Measurements from ENCODE around the gene BTBD6. TPM values are rescaled to one million over a fixed set of nuclear protein-coding genes. Genes with fewer than 3 reads are reported as not detected.

BTBD6 gene
- total RNA-seq, 1 donor from 2014 or later, result 36.3 TPM

- Mint-ChIP-seq H3K27ac (ENCODE audit: unreplicated experiment) (peak overlapping the region; percentile 82), H3K27me3 (ENCODE audit: unreplicated experiment) (peaks cover 15% of the 10 kb centered on the region), H3K4me1 (ENCODE audit: low read depth, unreplicated experiment) (peaks cover 17% of the 10 kb centered on the region), H3K4me3 (ENCODE audit: unreplicated experiment) (no peak overlapping the region), H3K9me3 (ENCODE audit: unreplicated experiment) (peaks cover 13% of the 10 kb centered on the region), H3K36me3 (ENCODE audit: unreplicated experiment) (no peaks in the 10 kb centered on the region)
- peak; percentile 18 for DNase-seq
- TF ChIP-seq, protein P1, sequence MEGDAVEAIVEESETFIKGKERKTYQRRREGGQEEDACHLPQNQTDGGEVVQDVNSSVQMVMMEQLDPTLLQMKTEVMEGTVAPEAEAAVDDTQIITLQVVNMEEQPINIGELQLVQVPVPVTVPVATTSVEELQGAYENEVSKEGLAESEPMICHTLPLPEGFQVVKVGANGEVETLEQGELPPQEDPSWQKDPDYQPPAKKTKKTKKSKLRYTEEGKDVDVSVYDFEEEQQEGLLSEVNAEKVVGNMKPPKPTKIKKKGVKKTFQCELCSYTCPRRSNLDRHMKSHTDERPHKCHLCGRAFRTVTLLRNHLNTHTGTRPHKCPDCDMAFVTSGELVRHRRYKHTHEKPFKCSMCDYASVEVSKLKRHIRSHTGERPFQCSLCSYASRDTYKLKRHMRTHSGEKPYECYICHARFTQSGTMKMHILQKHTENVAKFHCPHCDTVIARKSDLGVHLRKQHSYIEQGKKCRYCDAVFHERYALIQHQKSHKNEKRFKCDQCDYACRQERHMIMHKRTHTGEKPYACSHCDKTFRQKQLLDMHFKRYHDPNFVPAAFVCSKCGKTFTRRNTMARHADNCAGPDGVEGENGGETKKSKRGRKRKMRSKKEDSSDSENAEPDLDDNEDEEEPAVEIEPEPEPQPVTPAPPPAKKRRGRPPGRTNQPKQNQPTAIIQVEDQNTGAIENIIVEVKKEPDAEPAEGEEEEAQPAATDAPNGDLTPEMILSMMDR (IDR thresholded peaks at IDR 0.05; ENCODE audit: partially characterized antibody, unreplicated experiment), result no peak
Measured at GRCh38 chr14:105213361-105213760, 35.0 kb upstream of the BTBD6 start.

GRCh38 chr14:105214324-105214915, 33.9 kb upstream of the BTBD6 start:
- Mint-ChIP-seq H3K9me3 (ENCODE audit: unreplicated experiment) (peaks cover 13% of the 10 kb centered on the region), H3K36me3 (ENCODE audit: unreplicated experiment) (no peaks in the 10 kb centered on the region), H3K4me1 (ENCODE audit: low read depth, unreplicated experiment) (peaks cover 17% of the 10 kb centered on the region), H3K27ac (ENCODE audit: unreplicated experiment) (no peak overlapping the region), H3K4me3 (ENCODE audit: unreplicated experiment) (no peak overlapping the region), H3K27me3 (ENCODE audit: unreplicated experiment) (peaks cover 13% of the 10 kb centered on the region)
- DNase-seq, result no peak
- TF ChIP-seq, protein P1 (IDR thresholded peaks at IDR 0.05; ENCODE audit: partially characterized antibody, unreplicated experiment), result no peak

DNA sequence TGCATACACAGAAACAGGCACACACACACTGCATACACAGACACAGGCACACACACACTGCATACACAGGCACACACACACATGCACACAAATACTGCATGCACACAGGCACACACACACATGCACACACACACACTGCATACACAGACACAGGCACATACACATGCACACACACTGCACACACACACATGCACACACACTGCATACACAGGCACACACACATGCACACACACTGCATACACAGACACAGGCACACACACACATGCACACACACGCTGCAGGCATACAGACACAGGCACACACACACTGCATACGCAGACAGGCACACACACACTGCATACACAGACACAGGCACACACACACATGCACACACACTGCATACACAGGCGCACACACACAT, 32.7 kb upstream of the BTBD6 start:
- DNase-seq, result no peak
- H3K36me3 Mint-ChIP-seq (ENCODE audit: unreplicated experiment), result no peaks in the 10 kb centered on the region
- H3K4me3 Mint-ChIP-seq (ENCODE audit: unreplicated experiment), result no peak overlapping the region
- peaks cover 13% of the 10 kb centered on the region for H3K9me3 Mint-ChIP-seq (ENCODE audit: unreplicated experiment)
- TF ChIP-seq, protein P1 (IDR thresholded peaks at IDR 0.05; ENCODE audit: partially characterized antibody, unreplicated experiment), result no peak
- H3K27me3 Mint-ChIP-seq (ENCODE audit: unreplicated experiment), result peaks cover 13% of the 10 kb centered on the region
- peaks cover 17% of the 10 kb centered on the region for H3K4me1 Mint-ChIP-seq (ENCODE audit: low read depth, unreplicated experiment)
- H3K27ac Mint-ChIP-seq (ENCODE audit: unreplicated experiment), result no peak overlapping the region

- H3K4me1 Mint-ChIP-seq (ENCODE audit: low read depth, unreplicated experiment), result peaks cover 17% of the 10 kb centered on the region
- no peak for DNase-seq
- TF ChIP-seq, protein P1 (IDR thresholded peaks at IDR 0.05; ENCODE audit: partially characterized antibody, unreplicated experiment), result no peak
- H3K36me3 Mint-ChIP-seq (ENCODE audit: unreplicated experiment), result no peaks in the 10 kb centered on the region
- H3K9me3 Mint-ChIP-seq (ENCODE audit: unreplicated experiment), result peaks cover 11% of the 10 kb centered on the region
- no peak overlapping the region for H3K27ac Mint-ChIP-seq (ENCODE audit: unreplicated experiment)
- H3K27me3 Mint-ChIP-seq (ENCODE audit: unreplicated experiment), result peaks cover 13% of the 10 kb centered on the region
- H3K4me3 Mint-ChIP-seq (ENCODE audit: unreplicated experiment), result no peak overlapping the region
Measured at GRCh38 chr14:105216490-105217247, 31.7 kb upstream of the BTBD6 start.

- DNase-seq, result no peak
- no peak overlapping the region for H3K4me3 Mint-ChIP-seq (ENCODE audit: unreplicated experiment)
- H3K9me3 Mint-ChIP-seq (ENCODE audit: unreplicated experiment), result peaks cover 9% of the 10 kb centered on the region
- TF ChIP-seq, protein P1 (IDR thresholded peaks at IDR 0.05; ENCODE audit: partially characterized antibody, unreplicated experiment), result no peak
- no peak overlapping the region for H3K27ac Mint-ChIP-seq (ENCODE audit: unreplicated experiment)
- peaks cover 13% of the 10 kb centered on the region for H3K27me3 Mint-ChIP-seq (ENCODE audit: unreplicated experiment)
- no peaks in the 10 kb centered on the region for H3K36me3 Mint-ChIP-seq (ENCODE audit: unreplicated experiment)
- peaks cover 15% of the 10 kb centered on the region for H3K4me1 Mint-ChIP-seq (ENCODE audit: low read depth, unreplicated experiment)
Measured at GRCh38 chr14:105217774-105218173, 30.6 kb upstream of the BTBD6 start.
